Large intestine (tissue), 3 donors: Measurements from ENCODE around the gene PEX11G. TPM values are rescaled to one million over a fixed set of nuclear protein-coding genes. Genes with fewer than 3 reads are reported as not detected.

Experiments
- DNase-seq, 2 donors: peaks; one replicate each; pipeline versions ENCODE4 v3.0.0 to v3.0.0-alpha.2; 2013
- H3K27ac ChIP-seq: one replicate; pipeline ENCODE4 v1.5.1; 2013; ENCODE audit warnings: low read length
- H3K27me3 ChIP-seq: 2 replicates; pipeline ENCODE4 v1.6.1; 2013; ENCODE audit warnings: low read length; ENCODE audit not compliant: control insufficient read depth, insufficient read depth
- H3K36me3 ChIP-seq: 2 replicates; pipeline ENCODE4 v1.6.1; 2013; ENCODE audit warnings: low read length; ENCODE audit not compliant: control insufficient read depth, insufficient read depth
- H3K4me1 ChIP-seq: one replicate; pipeline ENCODE4 v1.6.1; 2013; ENCODE audit warnings: low read length; ENCODE audit not compliant: control insufficient read depth, insufficient read depth
- H3K4me3 ChIP-seq: one replicate; pipeline ENCODE4 v1.5.1; 2013; ENCODE audit warnings: low read length
- H3K9me3 ChIP-seq: one replicate; pipeline ENCODE4 v1.6.1; 2013; ENCODE audit warnings: mild to moderate bottlenecking, low read depth, low read length, moderate library complexity; ENCODE audit not compliant: control insufficient read depth
- WGBS: methylation state at CpG from one replicate; pipeline ENCODE4 v1.1.5; 2013; ENCODE audit warnings: low lambda C conversion rate; ENCODE audit not compliant: insufficient coverage; 5-methylcytosine and 5-hydroxymethylcytosine counted together
- polyA plus RNA-seq: library from polyadenylated mRNA; unstranded; fragments of 120-200 nt; gene quantifications from one replicate; pipeline ENCODE4 v1.2.1, GENCODE V29; 2013

PEX11G gene
- polyA plus RNA-seq, 1 donor = 7.9 TPM

GRCh38 chr19:7476777-7477494 is 11.9 kb downstream of the PEX11G start:
- no peak for DNase-seq
- H3K27me3 ChIP-seq = no peaks in the 10 kb centered on the region
- no peak overlapping the region for H3K27ac ChIP-seq
- WGBS = no CpG with 5 or more reads among the region's 35 CpGs
- no peaks in the 10 kb centered on the region for H3K4me1 ChIP-seq
- peaks cover 2% of the 10 kb centered on the region for H3K9me3 ChIP-seq
- H3K4me3 ChIP-seq = no peak overlapping the region
- H3K36me3 ChIP-seq = peaks cover 10% of the 10 kb centered on the region

GRCh38 chr19:7476241-7476640 is 12.6 kb downstream of the PEX11G start:
- no peaks in the 10 kb centered on the region for H3K4me1 ChIP-seq
- DNase-seq = no peak
- H3K27ac ChIP-seq = no peak overlapping the region
- H3K4me3 ChIP-seq = no peak overlapping the region
- H3K9me3 ChIP-seq = no peaks in the 10 kb centered on the region
- WGBS = 100% methylated on average over 1 of the region's 7 CpGs
- peaks cover 13% of the 10 kb centered on the region for H3K36me3 ChIP-seq
- no peaks in the 10 kb centered on the region for H3K27me3 ChIP-seq

GRCh38 chr19:7475665-7476064 is 13.2 kb downstream of the PEX11G start:
- Histone ChIP-seq H3K4me1 (no peaks in the 10 kb centered on the region), H3K27me3 (no peaks in the 10 kb centered on the region), H3K9me3 (no peaks in the 10 kb centered on the region), H3K27ac (no peak overlapping the region), H3K4me3 (no peak overlapping the region), H3K36me3 (peaks cover 19% of the 10 kb centered on the region)
- DNase-seq = no peak
- WGBS = no CpG with 5 or more reads among the region's 6 CpGs

DNA sequence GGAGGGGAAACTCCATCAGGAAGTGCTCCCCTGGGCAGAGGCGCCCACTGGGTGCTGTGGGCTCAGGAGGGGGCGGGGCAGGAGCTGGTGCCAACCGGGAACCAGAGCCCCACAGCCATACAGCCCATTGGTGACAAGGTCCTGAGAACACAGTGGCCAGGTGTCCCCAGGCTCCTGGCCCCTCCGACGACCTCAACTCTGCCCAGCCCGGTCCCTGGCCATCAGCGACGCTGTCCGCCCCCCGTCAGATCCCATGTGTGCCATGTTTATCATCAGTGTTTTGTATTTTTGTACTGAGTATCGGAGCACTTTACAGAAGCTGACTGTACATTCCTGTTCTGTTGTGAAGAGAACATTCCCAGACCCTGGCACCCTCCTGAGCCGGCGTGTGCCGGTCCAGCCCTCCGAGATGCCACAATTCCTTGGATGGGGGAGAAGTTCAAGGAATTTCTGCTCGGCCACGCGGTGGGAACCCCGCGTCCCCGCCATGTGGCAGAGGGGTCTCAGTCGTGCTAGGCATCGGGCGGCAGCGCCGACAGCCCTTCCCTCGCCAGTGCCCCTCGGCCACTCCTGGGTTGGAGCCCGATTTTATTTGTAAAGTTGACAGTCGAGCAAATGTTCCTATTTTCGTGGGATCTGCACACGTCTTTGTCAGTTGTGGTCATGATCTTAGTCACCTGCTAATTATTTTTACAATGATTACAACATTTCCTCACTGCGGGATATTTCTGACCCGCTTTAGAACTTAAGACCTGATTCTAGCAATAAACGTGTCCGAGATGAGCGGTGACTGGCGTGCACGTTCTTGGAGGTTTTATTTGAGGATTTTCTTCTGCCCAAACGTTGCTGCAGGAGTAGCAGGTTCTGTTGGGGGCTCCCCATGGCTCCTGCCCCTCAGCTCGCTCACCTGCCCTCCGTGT is 16.9 kb downstream of the PEX11G start:
- Histone ChIP-seq H3K9me3 (peaks cover 3% of the 10 kb centered on the region), H3K4me1 (no peaks in the 10 kb centered on the region), H3K4me3 (no peak overlapping the region), H3K36me3 (peaks cover 50% of the 10 kb centered on the region), H3K27me3 (no peaks in the 10 kb centered on the region), H3K27ac (no peak overlapping the region)
- DNase-seq = no peak
- 93% methylated on average over 3 of the region's 42 CpGs for WGBS

- Histone ChIP-seq H3K27ac (no peak overlapping the region), H3K27me3 (no peaks in the 10 kb centered on the region)
Observed at GRCh38 chr19:7470540-7471305, 18.1 kb downstream of the PEX11G start.

GRCh38 chr19:7469669-7470285 is 19.1 kb downstream of the PEX11G start:
- H3K36me3 ChIP-seq = peaks cover 66% of the 10 kb centered on the region
- no CpG with 5 or more reads among the region's 31 CpGs for WGBS
- no peak for DNase-seq

More at GRCh38 chr19:7470540-7471305, 18.1 kb downstream of the PEX11G start:
- Histone ChIP-seq H3K4me1 (no peaks in the 10 kb centered on the region), H3K36me3 (peaks cover 57% of the 10 kb centered on the region), H3K9me3 (peaks cover 5% of the 10 kb centered on the region), H3K4me3 (no peak overlapping the region)
- no peak for DNase-seq
- no CpG with 5 or more reads among the region's 31 CpGs for WGBS

GRCh38 chr19:7468840-7469239 is 20.0 kb downstream of the PEX11G start:
- H3K36me3 ChIP-seq = peaks cover 73% of the 10 kb centered on the region
- DNase-seq = no peak
- no peaks in the 10 kb centered on the region for H3K27me3 ChIP-seq
- no peak overlapping the region for H3K27ac ChIP-seq
- no peaks in the 10 kb centered on the region for H3K4me1 ChIP-seq
- no CpG with 5 or more reads among the region's 24 CpGs for WGBS
- no peak overlapping the region for H3K4me3 ChIP-seq
- peaks cover 5% of the 10 kb centered on the region for H3K9me3 ChIP-seq

More at GRCh38 chr19:7469669-7470285, 19.1 kb downstream of the PEX11G start:
- no peak overlapping the region for H3K27ac ChIP-seq
- H3K27me3 ChIP-seq = no peaks in the 10 kb centered on the region
- no peaks in the 10 kb centered on the region for H3K4me1 ChIP-seq
- no peak overlapping the region for H3K4me3 ChIP-seq
- H3K9me3 ChIP-seq = peaks cover 5% of the 10 kb centered on the region

- Histone ChIP-seq H3K4me3 (no peak overlapping the region), H3K27ac (no peak overlapping the region), H3K9me3 (peaks cover 5% of the 10 kb centered on the region), H3K4me1 (no peaks in the 10 kb centered on the region), H3K36me3 (peaks cover 83% of the 10 kb centered on the region), H3K27me3 (no peaks in the 10 kb centered on the region)
- WGBS = no CpG with 5 or more reads among the region's 86 CpGs
- DNase-seq = no peak
Observed at GRCh38 chr19:7467009-7467989, 21.5 kb downstream of the PEX11G start.

DNA sequence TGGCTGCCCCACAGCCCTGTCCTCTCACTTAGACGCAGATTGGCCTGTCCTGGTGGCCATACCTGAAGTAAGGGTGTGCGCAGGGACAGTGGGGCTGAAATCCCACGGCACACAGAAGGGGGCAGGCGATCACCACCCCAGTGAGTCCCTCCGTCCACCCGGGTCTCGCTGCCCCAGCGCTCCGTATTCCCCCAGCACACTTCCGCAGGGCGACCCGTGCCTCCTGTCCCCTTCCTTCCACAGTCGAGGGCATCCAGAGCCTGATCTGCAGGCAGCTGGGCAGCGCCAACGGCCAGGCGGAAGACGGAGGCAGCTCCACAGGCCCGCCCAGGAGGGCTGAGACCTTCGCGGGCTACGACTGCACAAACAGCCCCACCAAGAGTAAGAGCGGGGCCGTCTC is 25.3 kb downstream of the PEX11G start:
- H3K9me3 ChIP-seq = peaks cover 5% of the 10 kb centered on the region
- WGBS = no CpG with 5 or more reads among the region's 23 CpGs
- no peaks in the 10 kb centered on the region for H3K27me3 ChIP-seq
- no peak overlapping the region for H3K27ac ChIP-seq
- H3K4me3 ChIP-seq = no peak overlapping the region
- no peak for DNase-seq
- no peaks in the 10 kb centered on the region for H3K4me1 ChIP-seq
- peaks cover 79% of the 10 kb centered on the region for H3K36me3 ChIP-seq
